Keratinocyte (primary cell): ENCODE measurements around the gene NFAT5. TPM values are rescaled to one million over a fixed set of nuclear protein-coding genes. Genes with fewer than 3 reads are reported as not detected.

ENCODE experiments used
- DNase-seq: peaks from one replicate; pipeline ENCODE4 v3.0.0-alpha.2; 2011; ENCODE audit warnings: low read depth, missing footprints, low spot score
- FAIRE-seq: peaks from 2 replicates; lab custom pipeline; 2011; peaks lifted over from hg19 to GRCh38; lab: Jason Lieb, UNC
- H2AFZ ChIP-seq: 2 replicates; pipeline ENCODE4 v1.6.0; 2012; ENCODE audit warnings: low read length, control low read depth, inconsistent platforms; ENCODE audit not compliant: control insufficient read depth
- H3K27ac ChIP-seq: 2 replicates; pipeline ENCODE4 v1.5.1; 2011; ENCODE audit warnings: low read length; ENCODE audit not compliant: control insufficient read depth, insufficient read depth
- H3K27me3 ChIP-seq: 3 replicates; pipeline ENCODE4 v1.6.0; 2011; ENCODE audit warnings: low read length; ENCODE audit not compliant: control insufficient read depth, insufficient read depth; ENCODE audit errors: extremely low read depth
- H3K36me3 ChIP-seq, 2 experiments: 2 replicates in 1 of 2; 3 replicates in 1 of 2; pipeline ENCODE4 v1.5.1; 2011; ENCODE audit warnings: low read length in 2 of 2, mild to moderate bottlenecking in 1 of 2; ENCODE audit not compliant: control insufficient read depth in 2 of 2, insufficient read depth in 2 of 2; ENCODE audit errors: extremely low read depth in 1 of 2
- H3K4me1 ChIP-seq: 3 replicates; pipeline ENCODE4 v1.5.1; 2011; ENCODE audit warnings: low read length; ENCODE audit not compliant: control insufficient read depth, insufficient read depth; ENCODE audit errors: extremely low read depth
- H3K4me2 ChIP-seq: 3 replicates; pipeline ENCODE4 v1.6.0; 2011; ENCODE audit warnings: low read depth, low read length; ENCODE audit not compliant: control insufficient read depth, insufficient read depth; ENCODE audit errors: extremely low read depth
- H3K4me3 ChIP-seq, 3 experiments: fragments of 200-600 bp in 1 of 3; sonication (generic) in 1 of 3; 2 replicates in 2 of 3; 3 replicates in 1 of 3; pipeline ENCODE4 v1.5.1; 2011 to 2016; ENCODE audit warnings: low read length in 3 of 3, mild to moderate bottlenecking in 3 of 3, control low read depth in 2 of 3, inconsistent platforms in 1 of 3, low read depth in 1 of 3, mixed read lengths in 1 of 3, mixed run types in 1 of 3, moderate library complexity in 1 of 3; ENCODE audit not compliant: control insufficient read depth in 2 of 3, insufficient read depth in 2 of 3; ENCODE audit errors: extremely low read depth in 1 of 3
- H3K79me2 ChIP-seq: 2 replicates; pipeline ENCODE4 v1.6.0; 2012; ENCODE audit warnings: low read length; ENCODE audit not compliant: control insufficient read depth, insufficient read depth
- H3K9ac ChIP-seq: 3 replicates; pipeline ENCODE4 v1.6.0; 2011; ENCODE audit warnings: low read length; ENCODE audit not compliant: control insufficient read depth, insufficient read depth; ENCODE audit errors: extremely low read depth
- H3K9me1 ChIP-seq: 3 replicates; pipeline ENCODE4 v1.6.0; 2011; ENCODE audit warnings: low read length; ENCODE audit not compliant: control insufficient read depth, insufficient read depth; ENCODE audit errors: extremely low read depth
- H3K9me3 ChIP-seq: 2 replicates; pipeline ENCODE4 v1.5.1; 2012; ENCODE audit warnings: low read depth, low read length; ENCODE audit not compliant: control insufficient read depth
- H4K20me1 ChIP-seq: 3 replicates; pipeline ENCODE4 v1.6.0; 2011; ENCODE audit warnings: low read length; ENCODE audit not compliant: control insufficient read depth, insufficient read depth; ENCODE audit errors: extremely low read depth
- EZH2 ChIP-seq: IDR thresholded peaks from one replicate; pipeline ENCODE4 v1.6.1; 2012; ENCODE audit warnings: inconsistent platforms, mild to moderate bottlenecking, low read length, moderate library complexity
- dilution Hi-C: fragments of 300-500 bp; cut with MboI; formaldehyde crosslinking; loops from one replicate; pipeline ENCODE4 v1.7.0; 2020; ENCODE audit warnings: low sequenced_read_pairs; ENCODE audit not compliant: extremely low pct_ligation_motif_present
- polyA plus RNA-seq, 5 experiments: library from polyadenylated mRNA; depleted of rRNA in 3 of 5; stranded (reverse) in 3 of 5; stranded (forward) in 1 of 5; unstranded in 1 of 5; fragments of >200 nt; gene quantifications; 1 replicate in 1 of 5; 2 replicates in 3 of 5; 3 replicates in 1 of 5; pipeline versions ENCODE4 v1.2.1 to v1.2.3, GENCODE V29; 2011 to 2012; ENCODE audit warnings: missing spikeins in 2 of 5, low read depth in 1 of 5, low replicate concordance in 1 of 5
- TF ChIP-seq, protein P1 (sequence below), 3 experiments: IDR thresholded peaks in 1 of 3; conservative IDR thresholded peaks in 1 of 3; optimal IDR thresholded peaks in 1 of 3; 2 replicates in 2 of 3; 3 replicates in 1 of 3; pipeline versions ENCODE3 to v1.5.1; 2011; ENCODE audit warnings: low read length in 3 of 3, mild to moderate bottlenecking in 3 of 3, moderate library complexity in 2 of 3, control low read depth in 1 of 3, inconsistent platforms in 1 of 3; ENCODE audit not compliant: insufficient read depth in 2 of 3; ENCODE audit errors: extremely low read depth in 1 of 3

Gene NFAT5
- polyA plus RNA-seq, 1 donor (not counting 4 experiments of a cell fraction or from before 2014, with no cell fraction given): 24.9 TPM

GRCh38 chr16:69607674-69608073 lies 41.9 kb downstream of the NFAT5 start:
- Histone ChIP-seq H3K79me2 (peaks cover 86% of the 10 kb centered on the region), H3K4me1 (peaks cover 22% of the 10 kb centered on the region), H3K4me3 (no peak overlapping the region), H3K4me2 (no peak overlapping the region), H3K9me1 (no peaks in the 10 kb centered on the region), H3K27ac (no peak overlapping the region), H3K36me3 (peaks cover 3 to 4% of the 10 kb centered on the region in 2 experiments), H2AFZ (no peak overlapping the region), H3K27me3 (no peaks in the 10 kb centered on the region), H3K9ac (no peak overlapping the region), H4K20me1 (no peaks in the 10 kb centered on the region), H3K9me3 (no peaks in the 10 kb centered on the region)
- dilution Hi-C loops: no loop called here
- DNase-seq: no peak
- TF ChIP-seq, protein P1, sequence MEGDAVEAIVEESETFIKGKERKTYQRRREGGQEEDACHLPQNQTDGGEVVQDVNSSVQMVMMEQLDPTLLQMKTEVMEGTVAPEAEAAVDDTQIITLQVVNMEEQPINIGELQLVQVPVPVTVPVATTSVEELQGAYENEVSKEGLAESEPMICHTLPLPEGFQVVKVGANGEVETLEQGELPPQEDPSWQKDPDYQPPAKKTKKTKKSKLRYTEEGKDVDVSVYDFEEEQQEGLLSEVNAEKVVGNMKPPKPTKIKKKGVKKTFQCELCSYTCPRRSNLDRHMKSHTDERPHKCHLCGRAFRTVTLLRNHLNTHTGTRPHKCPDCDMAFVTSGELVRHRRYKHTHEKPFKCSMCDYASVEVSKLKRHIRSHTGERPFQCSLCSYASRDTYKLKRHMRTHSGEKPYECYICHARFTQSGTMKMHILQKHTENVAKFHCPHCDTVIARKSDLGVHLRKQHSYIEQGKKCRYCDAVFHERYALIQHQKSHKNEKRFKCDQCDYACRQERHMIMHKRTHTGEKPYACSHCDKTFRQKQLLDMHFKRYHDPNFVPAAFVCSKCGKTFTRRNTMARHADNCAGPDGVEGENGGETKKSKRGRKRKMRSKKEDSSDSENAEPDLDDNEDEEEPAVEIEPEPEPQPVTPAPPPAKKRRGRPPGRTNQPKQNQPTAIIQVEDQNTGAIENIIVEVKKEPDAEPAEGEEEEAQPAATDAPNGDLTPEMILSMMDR (optimal IDR thresholded peaks at IDR 0.05 in 1 of 3, IDR thresholded peaks at IDR 0.05 in 1 of 3, conservative IDR thresholded peaks at IDR 0.05 in 1 of 3; ENCODE audit: extremely low read depth in 1 of 3, insufficient read depth in 2 of 3, low read length in 3 of 3): no peak
- TF ChIP-seq EZH2: no peak
- FAIRE-seq: no peak

DNA sequence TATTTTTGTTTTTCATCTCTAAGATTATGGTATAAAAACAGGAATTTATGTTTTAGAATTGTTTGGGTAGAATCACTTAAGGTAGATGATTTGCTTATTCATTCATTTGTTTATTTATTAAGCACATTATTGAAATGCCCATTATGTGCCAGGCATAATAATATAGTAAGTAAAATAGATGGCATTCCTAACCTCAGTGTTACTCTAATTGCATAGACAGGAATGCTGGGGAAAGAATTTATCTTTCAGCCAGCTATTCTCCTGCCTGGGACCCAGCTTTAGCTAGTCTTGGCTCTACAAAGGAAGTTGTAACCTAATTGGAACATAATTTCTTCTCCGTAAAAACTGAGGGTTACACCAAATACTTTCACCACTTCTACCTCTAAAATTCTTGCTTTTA lies 44.6 kb downstream of the NFAT5 start:
- Histone ChIP-seq H3K4me3 (no peak overlapping the region), H4K20me1 (no peaks in the 10 kb centered on the region), H3K27me3 (no peaks in the 10 kb centered on the region), H3K9me1 (no peaks in the 10 kb centered on the region), H3K4me2 (peak overlapping the region; percentile 29), H3K36me3 (peaks cover 3% of the 10 kb centered on the region in 2 experiments), H3K9me3 (no peaks in the 10 kb centered on the region), H2AFZ (no peak overlapping the region), H3K9ac (no peak overlapping the region), H3K4me1 (peaks cover 42% of the 10 kb centered on the region), H3K79me2 (peaks cover 89% of the 10 kb centered on the region), H3K27ac (peak overlapping the region; percentile 40)
- dilution Hi-C loops: no loop called here
- DNase-seq (no peak), FAIRE-seq (no peak)
- TF ChIP-seq EZH2: no peak
- TF ChIP-seq, protein P1 (optimal IDR thresholded peaks at IDR 0.05 in 1 of 3, IDR thresholded peaks at IDR 0.05 in 1 of 3, conservative IDR thresholded peaks at IDR 0.05 in 1 of 3; ENCODE audit: extremely low read depth in 1 of 3, insufficient read depth in 2 of 3, low read length in 3 of 3): no peak
